SK-N-MC (cell line): ENCODE results near the gene LEMD1.
"Not testable (repeated sequence)": the region's sequence is repeated elsewhere in the genome, so short reads cannot be mapped to it uniquely, and the experiment has no call there.

ENCODE experiments used
- EZH2 ChIP-seq: fragments of 200-600 bp; sonication (generic); IDR thresholded peaks from one replicate; pipeline ENCODE4 v1.6.1; 2017; ENCODE audit warnings: antibody characterized with exemption
- FOXP2 ChIP-seq: optimal IDR thresholded peaks from 2 replicates; pipeline ENCODE3; 2011; ENCODE audit warnings: mild to moderate bottlenecking, moderate library complexity; ENCODE audit not compliant: insufficient read depth; ENCODE audit errors: extremely low read length, control extremely low read depth
- POLR2AphosphoS5 ChIP-seq: IDR thresholded peaks from 2 replicates; pipeline ENCODE4 v1.6.1; 2012; ENCODE audit warnings: mild to moderate bottlenecking, low read depth, low read length, borderline replicate concordance

GRCh38 chr1:205406252-205406651 lies 15.6 kb downstream of the LEMD1 start:
- TF ChIP-seq POLR2AphosphoS5, EZH2, FOXP2: not testable (repeated sequence)
